HepG2 (cell line): ENCODE measurements around the gene MNAT1. TPM values are rescaled to one million over a fixed set of nuclear protein-coding genes. Genes with fewer than 3 reads are reported as not detected.

ENCODE experiments used
- ATF3 ChIP-seq: sonication (generic); formaldehyde crosslinking; IDR thresholded peaks from 2 replicates; pipeline ENCODE4 v1.4.0; 2020; ENCODE audit warnings: missing genetic modification reagents
- CCAR2 ChIP-seq: fragments of 200-400 bp; formaldehyde crosslinking; optimal IDR thresholded peaks from 2 replicates; pipeline ENCODE3; 2018; ENCODE audit warnings: low read depth, mild to moderate bottlenecking, low read length, moderate library complexity
- CSRNP1 ChIP-seq: sonication (generic); formaldehyde crosslinking; IDR thresholded peaks from 2 replicates; pipeline ENCODE4 v1.8.1; 2023; ENCODE audit warnings: mild to moderate bottlenecking, missing genetic modification reagents
- DMTF1 ChIP-seq: sonication (generic); formaldehyde crosslinking; IDR thresholded peaks from 2 replicates; pipeline ENCODE4 v1.4.0; 2020; ENCODE audit warnings: mild to moderate bottlenecking, missing genetic modification reagents
- HNRNPK ChIP-seq: fragments of 200-400 bp; formaldehyde crosslinking; IDR thresholded peaks from 2 replicates; pipeline ENCODE4 v1.6.1; 2018; ENCODE audit warnings: low read length, low read depth, moderate library complexity, mild to moderate bottlenecking; ENCODE audit not compliant: poor library complexity, severe bottlenecking
- KDM6A ChIP-seq: IDR thresholded peaks from 2 replicates; pipeline ENCODE4 v1.6.1; 2016; ENCODE audit warnings: low read depth
- MIER2 ChIP-seq: IDR thresholded peaks from 2 replicates; pipeline ENCODE4 v1.6.1; 2016; ENCODE audit warnings: missing biosample characterization, missing genetic modification reagents
- MIXL1 ChIP-seq: IDR thresholded peaks from 2 replicates; pipeline ENCODE4 v1.6.1; 2016
- PBX2 ChIP-seq: IDR thresholded peaks from 2 replicates; pipeline ENCODE4 v1.6.1; 2016; ENCODE audit warnings: control low read depth
- PBX3 ChIP-seq: sonication (generic); formaldehyde crosslinking; IDR thresholded peaks from 2 replicates; pipeline ENCODE4 v1.8.1; 2023; ENCODE audit warnings: missing genetic modification reagents, inconsistent platforms, borderline replicate concordance
- PCBP2 ChIP-seq: fragments of 200-400 bp; formaldehyde crosslinking; optimal IDR thresholded peaks from 2 replicates; pipeline ENCODE3; 2018; ENCODE audit warnings: low read length, low read depth; ENCODE audit not compliant: poor library complexity, severe bottlenecking
- SMAD9 ChIP-seq: sonication (generic); formaldehyde crosslinking; IDR thresholded peaks from 2 replicates; pipeline ENCODE4 v1.5.1; 2020; ENCODE audit warnings: mild to moderate bottlenecking, missing genetic modification reagents
- TOE1 ChIP-seq: sonication (generic); formaldehyde crosslinking; IDR thresholded peaks from 2 replicates; pipeline ENCODE4 v1.4.0; 2020; ENCODE audit warnings: mild to moderate bottlenecking, missing genetic modification reagents
- XBP1 ChIP-seq: sonication (generic); formaldehyde crosslinking; IDR thresholded peaks from 2 replicates; pipeline ENCODE4 v1.5.0; 2020; ENCODE audit warnings: missing genetic modification reagents
- ZBTB21 ChIP-seq: sonication (generic); formaldehyde crosslinking; IDR thresholded peaks from 2 replicates; pipeline ENCODE4 v1.4.0; 2020; ENCODE audit warnings: missing genetic modification reagents
- ZNF329 ChIP-seq: sonication (generic); formaldehyde crosslinking; IDR thresholded peaks from 2 replicates; pipeline ENCODE4 v1.9.0; 2021; ENCODE audit warnings: low read depth, mild to moderate bottlenecking, missing genetic modification reagents
- ZNF552 ChIP-seq: sonication (generic); formaldehyde crosslinking; IDR thresholded peaks from 2 replicates; pipeline ENCODE4 v1.9.0; 2022; ENCODE audit warnings: missing genetic modification reagents, mild to moderate bottlenecking, borderline replicate concordance
- ZNF670 ChIP-seq: sonication (generic); formaldehyde crosslinking; IDR thresholded peaks from 2 replicates; pipeline ENCODE4 v1.8.0; 2022; ENCODE audit warnings: mild to moderate bottlenecking, missing genetic modification reagents, borderline replicate concordance
- ZNF775 ChIP-seq: sonication (generic); formaldehyde crosslinking; IDR thresholded peaks from 2 replicates; pipeline ENCODE4 v1.4.0; 2020; ENCODE audit warnings: missing genetic modification reagents, mild to moderate bottlenecking, moderate library complexity, borderline replicate concordance
- ZSCAN12 ChIP-seq: sonication (generic); formaldehyde crosslinking; IDR thresholded peaks from 2 replicates; pipeline ENCODE4 v1.9.0; 2021; ENCODE audit warnings: mild to moderate bottlenecking, missing genetic modification reagents
- ZUFSP ChIP-seq: sonication (generic); formaldehyde crosslinking; IDR thresholded peaks from 2 replicates; pipeline ENCODE4 v1.9.0; 2021; ENCODE audit warnings: missing genetic modification reagents, mild to moderate bottlenecking, borderline replicate concordance
- polyA plus RNA-seq, 8 experiments: library from polyadenylated mRNA; depleted of rRNA in 3 of 8; stranded (reverse) in 7 of 8; unstranded in 1 of 8; fragments of >200 nt; fragmentation: Illumina TruSeq in 4 of 8; extraction: Trizol in 4 of 8; gene quantifications; 2 replicates each; pipeline versions ENCODE4 v1.2.1 to v1.2.3, GENCODE V29; 2011 to 2016; ENCODE audit warnings: low read depth in 4 of 8, missing spikeins in 1 of 8, mixed read lengths in 1 of 8; ENCODE audit not compliant: insufficient read depth in 1 of 8
- total RNA-seq, 5 experiments: library from RNA; depleted of rRNA; stranded (reverse); fragments of >200 nt; fragmentation: Illumina TruSeq; extraction: Trizol; gene quantifications; 2 replicates each; pipeline ENCODE4 v1.2.3, GENCODE V29; 2016; ENCODE audit warnings: low read depth in 1 of 5

MNAT1 gene
- total and polyA plus RNA-seq, 2 of the 13 experiments (the other 11 are each of a cell fraction or from before 2014, with no cell fraction given), result 49.2 to 94.8 TPM

GRCh38 chr14:60691383-60692113 is 43.0 kb upstream of the MNAT1 start (continued):
- TF ChIP-seq PBX3 (CRISPR knock-in tag) (no peak), KDM6A (CRISPR knock-in tag) (peak; percentile 81), HNRNPK (no peak), ZNF329 (CRISPR knock-in tag) (no peak), ZUFSP (CRISPR knock-in tag) (no peak), ZNF670 (CRISPR knock-in tag) (peak; percentile 41; the same call in 1 of the 2 replicates), XBP1 (no peak), ZBTB21 (CRISPR knock-in tag) (no peak), PBX2 (CRISPR knock-in tag) (no peak), CCAR2 (no peak), ZNF552 (CRISPR knock-in tag) (no peak), SMAD9 (CRISPR knock-in tag) (no peak), DMTF1 (CRISPR knock-in tag) (no peak), MIXL1 (CRISPR knock-in tag) (peak; percentile 69; the same call in 1 of the 2 replicates), MIER2 (CRISPR knock-in tag) (no peak), CSRNP1 (CRISPR knock-in tag) (no peak), PCBP2 (no peak), ATF3 (CRISPR knock-in tag) (no peak), ZSCAN12 (CRISPR knock-in tag) (no peak), TOE1 (CRISPR knock-in tag) (no peak), ZNF775 (CRISPR knock-in tag) (no peak)
